NT2/D1 (cell line): ENCODE results near the gene SOX10.

Experiments used
- SUZ12 ChIP-seq: IDR thresholded peaks from 2 replicates; pipeline ENCODE4 v1.6.1; 2011; ENCODE audit not compliant: insufficient read length, insufficient read depth; ENCODE audit errors: extremely low read depth
- YY1 ChIP-seq: IDR thresholded peaks from 2 replicates; pipeline ENCODE4 v1.6.1; 2011; ENCODE audit not compliant: insufficient read length, insufficient read depth

DNA sequence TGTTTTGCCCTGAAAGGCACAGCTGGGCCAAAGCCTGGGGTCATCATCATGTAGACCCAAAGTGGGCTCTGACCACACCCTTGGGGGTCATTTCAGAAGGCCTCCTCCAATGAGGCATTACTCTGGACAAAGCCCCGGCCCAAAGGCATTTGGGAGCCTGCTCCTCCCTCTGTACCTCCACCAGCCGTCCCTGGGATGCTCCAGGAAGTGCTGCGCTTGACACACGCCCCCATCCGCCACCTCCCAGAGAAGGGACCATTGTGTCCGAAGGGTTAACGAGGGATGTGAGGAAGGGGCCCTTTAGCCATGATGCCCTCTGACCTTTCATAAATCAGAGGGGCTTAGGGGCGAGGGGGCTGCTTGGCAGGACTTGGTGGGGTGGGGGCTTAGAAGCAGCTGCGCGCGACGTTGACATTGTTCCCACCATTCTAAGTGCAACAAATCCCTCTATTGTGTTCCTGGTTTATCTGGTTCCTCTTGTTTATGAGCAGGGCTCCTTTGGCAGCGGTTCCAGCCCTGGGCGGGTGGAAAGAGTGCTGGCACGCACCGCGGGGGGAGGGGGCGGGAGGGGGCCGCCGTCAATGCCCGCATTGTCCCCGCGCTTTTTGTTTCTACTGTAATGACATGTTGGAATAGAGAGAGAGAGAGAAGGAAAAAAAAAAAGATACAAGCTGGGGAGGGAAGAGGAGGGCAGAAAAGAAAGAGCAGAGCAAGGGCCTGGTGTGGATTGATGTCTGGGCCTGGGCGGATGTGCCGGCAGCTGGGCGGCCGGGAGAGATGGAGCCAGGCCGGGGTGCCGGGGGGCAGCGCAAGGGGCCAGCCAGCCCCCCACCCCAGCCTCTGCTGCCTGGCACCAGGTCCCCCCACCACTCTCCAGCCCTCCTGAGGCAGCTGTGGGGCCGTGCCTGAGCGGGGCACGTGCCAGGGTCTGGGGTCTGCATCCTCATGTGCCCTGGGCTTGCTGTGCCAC is 32.1 kb upstream of the SOX10 start:
- TF ChIP-seq YY1 = no peak
- TF ChIP-seq SUZ12 = no peak
